Stimulated activated CD4-positive, alpha-beta T cell treated with anti-CD3 and anti-CD28 coated beads, TNF-alpha, amount 100 ng/mL, for 1 hour (primary cell): ENCODE data around the gene IGFL3.
"Not testable (repeated sequence)": the region's sequence is repeated elsewhere in the genome, so short reads cannot be mapped to it uniquely, and the experiment has no call there.

ENCODE experiments used
- DNase-seq, 3 donors: peaks; one replicate each; pipeline ENCODE4 v3.0.0-alpha.2; 2020; ENCODE audit warnings: low read depth in 3 of 3, low spot score in 1 of 3

Gene IGFL3

DNA sequence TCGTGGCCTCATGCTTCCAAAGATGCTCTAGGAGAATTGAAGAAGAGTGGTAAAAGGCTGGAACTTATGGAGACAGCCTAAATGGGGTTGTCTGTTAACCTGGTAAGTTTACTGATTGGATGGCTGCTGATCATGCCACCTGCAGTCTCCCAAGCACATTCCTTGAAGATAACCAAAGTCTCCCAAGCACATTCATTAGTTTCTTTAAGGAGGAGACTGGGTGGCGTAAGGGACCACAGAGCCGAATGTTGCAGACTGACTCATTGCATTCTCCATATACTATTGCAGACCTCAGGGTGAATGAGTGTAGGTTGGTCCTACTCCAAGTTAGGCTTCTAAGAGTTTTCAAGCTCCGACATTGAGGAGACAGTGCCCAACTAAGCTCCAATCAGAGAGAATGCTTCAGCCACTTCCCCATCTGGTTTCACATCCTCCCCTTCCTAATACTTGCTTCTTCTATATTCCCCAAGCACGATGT lies at the start of gene IGFL3:
IGFL3 (minus strand) TSS at position 51 of the 478 bp plus-strand sequence; CDS start at position 12, 39 bp downstream.
- no peak for DNase-seq

DNA sequence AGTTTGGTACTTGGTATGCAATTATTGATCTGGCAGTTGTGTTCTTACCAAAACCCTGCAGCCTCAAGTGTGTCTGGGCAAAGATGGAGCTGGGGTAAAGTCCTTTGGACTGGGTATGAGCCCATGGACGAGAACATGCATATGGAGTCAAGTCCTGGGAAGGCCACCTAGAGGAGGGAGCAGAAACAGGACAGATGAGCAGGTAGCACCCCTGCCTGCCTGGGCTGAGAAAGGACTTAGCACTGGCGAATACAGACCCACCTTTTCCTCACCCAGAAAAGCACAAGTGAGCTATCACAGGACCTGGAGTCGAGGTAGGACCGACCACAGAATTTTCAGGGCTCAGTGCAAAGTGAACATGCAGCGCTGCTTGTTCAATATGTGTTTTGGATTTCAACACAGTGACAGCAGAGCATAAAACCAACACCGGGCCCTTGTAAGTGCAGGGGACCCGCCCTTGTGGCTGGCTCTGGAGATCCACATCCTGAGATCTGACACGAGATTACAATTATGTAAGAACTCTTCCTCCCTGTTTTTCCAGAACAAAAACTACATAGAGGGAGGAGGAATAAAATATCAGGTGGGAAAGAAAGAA lies 49.5 kb upstream of the IGFL3 start:
- no peak for DNase-seq

DNA sequence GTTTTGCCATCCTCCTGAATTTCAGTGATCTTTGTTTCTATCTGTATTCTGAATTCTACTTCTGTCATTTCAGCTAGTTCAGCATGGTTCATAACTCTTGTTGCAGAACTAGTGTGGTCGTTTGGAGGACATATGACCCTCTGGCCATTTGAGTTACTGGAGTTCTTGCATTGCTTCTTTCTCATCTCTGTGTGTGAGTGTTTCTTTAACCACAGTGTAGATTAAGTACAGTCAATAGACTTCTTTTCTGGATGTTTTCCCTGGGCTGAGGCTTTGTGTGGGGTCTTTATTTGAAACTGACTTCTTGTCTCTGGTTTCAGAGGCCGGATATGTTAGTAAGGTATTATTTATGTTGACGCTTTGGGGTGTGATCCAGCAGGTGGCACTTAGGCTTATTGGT lies 38.2 kb upstream of the IGFL3 start:
- no peak for DNase-seq

DNA sequence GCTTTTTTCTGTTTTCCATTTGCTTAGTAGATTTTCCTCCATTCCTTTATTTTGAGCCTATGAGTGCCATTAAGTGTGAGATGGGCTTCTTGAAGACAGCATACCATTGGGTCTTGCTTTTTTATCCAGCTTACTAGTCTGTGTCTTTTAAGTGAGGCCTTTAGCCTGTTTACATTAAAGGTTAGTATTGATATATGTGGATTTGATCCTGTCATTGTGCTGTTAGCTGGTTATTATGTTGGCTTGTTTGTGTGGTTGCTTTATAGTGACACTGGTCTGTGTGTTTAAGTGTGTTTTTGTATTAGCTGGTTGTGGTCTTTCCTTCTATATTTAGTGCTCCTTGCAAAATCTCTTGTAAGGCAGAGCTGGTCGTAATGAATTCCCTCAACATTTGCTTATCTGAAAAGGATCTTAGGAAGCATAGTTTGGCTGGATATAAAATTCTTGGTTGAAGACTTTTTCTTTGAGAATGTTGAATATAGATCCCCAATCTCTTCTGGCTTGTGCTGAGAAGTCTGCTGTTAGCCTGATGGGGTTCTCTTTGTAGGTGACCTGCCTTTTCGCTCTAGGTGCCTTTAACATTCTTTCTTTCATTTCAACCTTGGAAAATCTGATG lies 37.3 kb upstream of the IGFL3 start:
- DNase-seq, result not testable (repeated sequence)

DNA sequence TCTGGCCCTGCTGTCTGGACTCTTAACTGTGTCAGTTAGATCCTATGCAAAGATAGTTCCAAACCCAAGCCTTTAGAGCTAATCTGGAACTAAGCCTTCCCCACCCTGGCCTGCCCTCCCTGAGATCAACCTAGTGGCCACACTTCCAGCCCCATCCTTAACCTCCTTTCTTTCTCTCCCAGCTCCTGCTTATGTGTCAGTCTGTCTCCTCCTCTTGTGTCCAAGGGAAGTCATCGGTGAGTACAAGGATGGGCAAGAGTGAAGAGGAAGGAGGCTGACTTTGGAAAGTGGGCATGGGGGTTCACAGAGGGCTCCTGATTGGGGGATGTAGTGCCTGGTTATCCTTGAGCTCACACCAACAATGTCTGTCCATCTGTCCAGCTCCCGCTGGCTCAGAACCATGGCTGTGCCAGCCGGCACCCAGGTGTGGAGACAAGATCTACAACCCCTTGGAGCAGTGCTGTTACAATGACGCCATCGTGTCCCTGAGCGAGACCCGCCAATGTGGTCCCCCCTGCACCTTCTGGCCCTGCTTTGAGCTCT lies 35.8 kb upstream of the IGFL3 start:
- no peak for DNase-seq

DNA sequence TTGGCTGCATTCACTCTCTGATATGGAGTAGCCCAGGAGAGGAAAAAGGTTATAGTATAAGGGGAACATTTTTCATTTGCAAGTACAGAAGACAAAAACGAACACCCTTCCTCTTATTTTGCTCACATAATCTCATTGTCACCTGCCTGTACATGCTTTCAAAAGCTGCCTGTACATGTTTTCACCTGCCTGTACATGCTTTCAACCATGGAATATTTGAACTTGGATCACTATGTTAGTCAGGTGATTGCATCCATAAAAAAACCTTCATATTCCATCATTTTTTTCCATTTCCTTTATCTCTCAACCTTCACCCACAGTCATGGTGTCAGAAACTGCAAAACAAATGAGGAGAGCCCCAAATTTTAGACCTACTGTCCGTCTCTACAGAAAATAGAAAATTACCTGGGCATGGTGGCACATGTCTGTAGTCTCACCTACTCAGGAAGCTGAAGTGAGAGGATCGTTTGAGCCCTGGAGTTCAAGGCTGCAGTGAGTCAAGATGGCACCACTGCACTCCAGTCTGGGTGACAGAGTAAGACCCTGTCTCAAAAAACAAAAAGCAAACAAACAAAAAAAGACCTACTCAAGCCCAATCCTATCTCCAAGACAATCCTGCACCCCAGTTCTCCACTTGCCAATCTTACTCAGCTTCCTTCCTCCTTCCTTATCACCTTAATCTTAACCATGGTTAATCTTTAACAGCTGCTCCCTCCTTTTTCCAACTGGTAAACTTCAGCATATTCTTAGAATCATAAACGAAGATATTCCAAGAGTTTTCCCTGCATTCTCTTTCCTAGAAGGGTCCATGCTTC lies 35.1 kb upstream of the IGFL3 start:
- DNase-seq, result no peak

DNA sequence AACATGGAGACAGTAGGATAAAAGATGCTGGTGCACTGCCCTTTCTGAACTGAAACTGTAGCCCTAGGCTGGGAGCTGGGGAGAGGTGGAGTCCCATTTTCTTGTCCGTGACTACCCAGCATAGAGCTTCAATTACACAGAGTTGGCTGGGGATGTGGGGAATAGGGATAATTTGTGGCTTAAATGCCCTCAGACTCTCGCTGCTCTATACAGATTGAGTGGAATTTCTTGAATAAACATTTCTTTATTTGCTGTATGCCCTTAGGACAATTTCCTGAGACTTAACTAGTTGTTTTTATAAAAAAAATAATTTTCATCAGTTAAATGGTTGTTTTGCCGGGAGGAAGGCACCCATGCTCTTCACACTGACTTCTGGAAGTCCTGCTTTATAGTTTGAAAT lies 30.7 kb upstream of the IGFL3 start:
- no peak for DNase-seq

DNA sequence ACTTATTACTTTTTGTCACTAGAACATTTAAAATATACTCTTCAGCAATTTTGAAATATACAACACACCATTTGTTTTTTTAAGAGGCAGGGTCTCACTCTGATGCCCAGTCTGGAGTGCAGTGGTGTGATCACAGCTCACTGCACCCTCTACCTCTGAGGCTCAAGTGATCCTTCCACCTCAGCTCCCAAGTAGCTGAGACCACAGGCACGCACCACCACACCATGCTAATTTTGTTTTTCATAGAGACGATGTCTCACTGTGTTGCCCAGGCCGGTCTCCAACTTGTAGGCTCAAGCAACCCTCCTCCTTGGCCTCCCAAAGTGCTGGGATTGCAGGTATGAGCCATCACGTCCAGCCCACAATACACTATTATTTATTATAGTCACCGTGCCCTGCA lies 26.1 kb upstream of the IGFL3 start:
- DNase-seq, result no peak

DNA sequence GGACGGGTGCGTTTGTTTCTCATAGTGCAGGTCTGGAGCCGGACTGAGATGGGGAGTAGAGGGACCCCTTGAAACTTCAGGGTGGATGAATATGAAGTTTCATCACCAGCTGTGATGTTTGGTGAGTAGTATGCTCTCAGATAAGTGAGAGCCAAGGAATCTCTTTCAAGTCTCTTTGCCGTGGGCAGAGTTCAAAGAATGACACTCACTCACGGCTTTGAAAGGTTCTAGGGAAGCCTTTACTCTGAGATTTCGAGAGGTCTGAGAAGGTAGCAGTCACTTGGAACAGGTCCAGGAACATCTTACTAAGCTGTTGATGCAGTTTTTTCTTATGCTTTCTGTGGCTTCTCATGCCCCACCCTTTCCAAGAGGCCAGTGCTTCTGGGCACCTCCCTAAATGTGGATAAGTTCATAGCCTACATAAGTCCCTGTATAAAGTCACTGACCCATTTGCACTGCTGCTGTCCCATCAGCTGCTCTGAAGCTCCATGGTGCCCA lies 23.4 kb upstream of the IGFL3 start, which contains the start of gene IGFL2:
IGFL2 (plus strand) TSS at position 448 of the 498 bp plus-strand sequence; CDS start at position 489, 41 bp downstream.
- no peak for DNase-seq

DNA sequence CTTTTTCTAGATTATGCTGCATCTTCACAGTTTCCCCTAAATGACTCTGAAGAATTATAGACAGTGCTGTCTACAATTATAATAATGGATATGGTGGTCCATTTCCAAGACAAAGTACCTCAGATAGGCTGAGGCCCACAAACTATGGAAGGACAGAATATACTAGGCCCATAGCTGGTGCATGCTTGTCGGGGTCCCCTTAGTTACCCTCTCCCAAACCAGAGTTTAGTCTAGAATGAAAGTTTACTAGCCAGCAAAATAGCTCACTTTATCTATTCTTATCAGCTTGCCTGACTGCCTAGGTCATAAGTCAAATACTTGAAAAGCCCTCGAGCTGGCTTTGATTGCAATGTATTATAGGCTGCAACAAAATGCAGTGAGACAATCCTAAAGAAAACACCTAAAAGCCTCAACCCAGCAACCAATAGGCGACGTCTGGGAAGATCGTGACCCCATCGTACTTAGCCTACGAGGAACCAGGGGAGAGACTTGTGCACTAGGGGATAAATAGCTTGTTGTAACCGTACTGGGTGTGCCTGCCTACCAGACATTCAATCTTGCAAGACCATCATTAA lies 22.8 kb upstream of the IGFL3 start:
- no peak for DNase-seq

DNA sequence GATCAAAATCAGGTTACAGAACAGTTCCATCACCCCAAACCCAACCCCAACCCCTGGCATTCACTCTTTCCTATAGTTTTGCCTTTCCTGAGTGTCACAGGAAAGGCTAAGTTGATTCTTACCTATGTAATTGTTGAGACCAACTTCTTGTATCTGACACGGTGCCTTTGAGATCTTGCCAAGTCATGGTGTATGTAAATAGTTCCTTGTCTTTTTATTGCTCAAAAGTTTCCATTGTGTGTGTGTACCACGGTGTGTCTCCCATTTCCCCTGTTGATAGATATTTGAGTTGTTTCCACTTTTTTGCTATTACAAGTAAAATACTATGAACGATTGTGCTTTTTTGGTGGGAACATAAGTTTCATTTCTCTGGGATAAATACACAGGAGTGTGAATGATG lies 20.3 kb upstream of the IGFL3 start:
- no peak for DNase-seq

DNA sequence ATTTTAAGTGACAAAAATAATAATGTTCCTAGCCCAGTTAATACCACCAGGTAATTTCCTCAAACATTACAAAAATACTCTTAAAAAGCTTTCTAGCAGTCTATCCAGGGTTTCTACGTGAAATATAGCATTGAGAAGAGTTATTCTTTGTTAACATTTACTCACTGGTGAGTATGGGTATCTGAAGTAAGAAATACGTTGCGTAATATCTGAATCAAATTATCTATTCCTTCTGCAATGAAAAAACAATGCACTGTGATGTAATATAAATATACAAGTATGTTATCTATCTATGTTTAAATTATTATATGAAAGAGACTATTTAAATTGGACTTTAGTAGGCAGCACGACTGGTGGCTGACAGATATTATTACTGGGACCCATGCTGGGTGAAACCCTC lies 17.8 kb upstream of the IGFL3 start:
- DNase-seq, result no peak

DNA sequence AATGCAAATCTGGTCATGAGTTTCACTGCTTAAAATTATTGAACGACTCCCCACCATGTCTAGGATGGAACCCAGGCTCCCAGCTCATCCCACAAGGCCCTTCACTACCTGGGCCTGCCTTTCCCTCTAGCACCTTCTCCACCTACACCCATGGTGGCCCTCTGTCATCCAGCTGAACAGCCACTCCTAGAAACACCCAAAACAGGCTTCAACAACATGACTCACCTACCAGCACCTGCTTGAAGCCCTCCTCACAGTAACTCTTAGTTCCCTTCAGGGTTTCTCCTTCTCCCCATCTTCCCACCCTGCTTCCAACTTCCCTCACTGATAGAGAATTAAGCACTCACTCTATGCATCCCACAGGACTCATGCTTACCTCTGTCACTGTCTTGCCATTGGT lies 16.9 kb upstream of the IGFL3 start:
- no peak for DNase-seq

DNA sequence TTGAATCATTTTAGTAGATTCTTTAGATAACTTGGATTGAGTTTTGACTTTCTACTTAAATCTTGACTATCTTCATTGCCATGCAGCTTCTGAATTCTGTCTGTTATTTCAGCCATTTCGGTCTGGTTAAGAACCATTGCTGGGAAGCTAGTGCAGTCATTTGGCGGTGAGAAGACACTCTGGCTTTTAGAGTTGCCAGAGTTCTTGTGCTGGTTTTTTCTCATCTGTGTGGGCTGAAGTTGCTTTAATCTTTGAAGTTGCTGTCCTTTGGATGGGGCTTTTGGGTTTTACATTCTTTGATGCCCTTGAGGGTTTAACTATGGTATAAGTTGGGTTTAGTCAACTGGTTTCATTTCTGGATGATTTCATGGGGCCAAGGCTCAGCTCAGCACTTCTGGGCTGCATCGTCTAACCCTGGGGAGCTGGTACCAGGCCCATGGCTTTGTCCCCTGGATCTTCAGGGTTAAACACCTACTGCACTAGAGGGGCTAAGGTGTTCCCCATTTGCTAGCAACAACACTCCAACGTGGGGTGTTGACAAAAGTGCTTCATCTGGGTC lies 13.5 kb upstream of the IGFL3 start:
- DNase-seq, result no peak

DNA sequence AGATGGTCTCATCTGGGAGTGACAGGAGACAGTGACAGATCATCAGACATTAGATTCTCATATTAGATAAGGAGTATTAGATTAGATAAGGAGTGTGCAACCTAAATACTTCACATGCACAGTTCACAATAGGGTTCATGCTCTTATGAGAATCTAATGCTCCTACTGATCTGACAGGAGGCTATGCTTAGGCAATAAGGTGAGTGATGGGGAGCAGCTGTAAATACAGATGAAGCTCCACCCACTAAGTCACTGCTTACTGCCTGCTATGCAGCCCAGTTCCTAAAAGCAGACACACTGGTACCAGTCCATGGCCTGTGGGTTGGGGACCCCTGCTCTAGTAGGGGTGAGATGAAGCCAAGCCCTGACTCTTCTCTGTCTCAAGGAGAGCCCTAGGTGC lies 10.0 kb upstream of the IGFL3 start:
- no peak for DNase-seq

DNA sequence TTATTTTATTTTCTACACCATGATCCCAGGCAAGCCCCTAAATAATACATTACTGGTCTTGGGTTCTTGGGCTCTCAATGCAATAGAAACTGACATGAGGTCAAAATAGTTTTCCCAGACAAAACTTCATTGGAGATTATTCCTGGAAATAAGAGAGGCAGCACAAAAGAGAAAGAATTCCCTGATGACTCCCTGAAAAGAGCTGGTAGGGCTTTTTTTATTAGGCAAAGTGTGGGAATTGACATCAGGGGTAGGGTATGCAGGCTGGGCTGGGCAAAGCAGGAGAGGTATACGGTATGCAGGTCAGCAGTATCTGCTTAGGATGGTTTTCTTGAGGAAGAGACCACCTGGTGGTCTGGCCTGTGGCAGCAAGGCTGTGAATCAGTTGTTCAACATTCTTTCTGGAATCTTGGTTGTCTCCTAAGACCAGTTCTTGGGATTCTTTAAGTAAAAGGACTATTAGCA lies 9.3 kb upstream of the IGFL3 start:
- no peak for DNase-seq

DNA sequence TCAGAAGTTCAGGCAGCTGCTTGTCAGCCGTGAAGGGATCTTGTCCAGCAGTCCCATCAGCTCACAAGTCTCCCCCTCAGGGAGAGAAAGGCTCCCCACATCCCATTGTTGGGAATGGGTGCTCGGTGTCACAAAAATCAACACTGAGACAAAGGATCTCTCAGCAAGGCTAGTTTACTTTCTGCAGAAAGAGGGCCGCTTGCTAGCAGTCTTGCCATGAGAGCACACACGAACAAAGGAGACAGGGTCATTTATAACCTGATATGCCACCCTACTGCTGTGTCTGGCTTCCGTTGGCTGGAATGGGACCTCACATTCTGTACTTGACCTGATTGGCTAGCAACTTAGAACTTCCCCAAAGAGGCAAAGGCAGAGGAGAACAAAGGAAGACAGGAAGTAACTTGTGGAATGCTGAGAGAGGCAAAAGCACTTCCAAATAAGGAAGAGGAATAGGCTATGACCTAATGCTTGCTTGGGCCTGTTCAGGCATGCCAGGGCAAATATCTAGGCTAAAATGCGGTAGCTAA lies 8.7 kb upstream of the IGFL3 start:
- DNase-seq, result no peak

DNA sequence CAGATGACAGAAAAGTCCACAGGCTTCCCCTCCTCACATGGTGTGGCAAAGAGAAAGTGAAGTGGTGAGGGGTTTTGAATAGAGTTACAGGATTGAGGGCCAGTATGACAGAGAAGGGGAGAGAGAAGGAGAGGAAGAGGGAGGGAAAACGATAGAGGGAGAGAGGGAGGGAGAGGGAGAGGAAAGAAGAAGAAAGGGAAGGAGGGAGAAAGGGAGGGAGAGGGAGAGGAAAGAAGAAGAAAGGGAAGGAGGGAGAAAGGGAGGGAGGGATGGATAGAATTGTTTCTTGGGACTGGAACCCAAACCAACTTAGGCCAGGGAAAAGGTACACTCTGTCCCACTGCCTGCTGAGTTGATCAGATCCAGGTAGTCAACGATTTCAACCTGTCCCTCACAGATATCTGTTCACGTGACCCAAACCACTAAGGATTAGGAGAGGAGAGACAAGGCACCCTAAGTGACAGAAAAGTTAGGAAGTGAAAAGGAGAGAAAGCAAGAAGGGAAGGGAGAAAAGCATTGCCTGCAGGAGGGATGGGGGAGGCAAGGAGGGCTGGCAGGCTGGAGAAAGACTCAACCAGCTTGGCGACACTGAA lies 8.1 kb upstream of the IGFL3 start:
- DNase-seq, result no peak

DNA sequence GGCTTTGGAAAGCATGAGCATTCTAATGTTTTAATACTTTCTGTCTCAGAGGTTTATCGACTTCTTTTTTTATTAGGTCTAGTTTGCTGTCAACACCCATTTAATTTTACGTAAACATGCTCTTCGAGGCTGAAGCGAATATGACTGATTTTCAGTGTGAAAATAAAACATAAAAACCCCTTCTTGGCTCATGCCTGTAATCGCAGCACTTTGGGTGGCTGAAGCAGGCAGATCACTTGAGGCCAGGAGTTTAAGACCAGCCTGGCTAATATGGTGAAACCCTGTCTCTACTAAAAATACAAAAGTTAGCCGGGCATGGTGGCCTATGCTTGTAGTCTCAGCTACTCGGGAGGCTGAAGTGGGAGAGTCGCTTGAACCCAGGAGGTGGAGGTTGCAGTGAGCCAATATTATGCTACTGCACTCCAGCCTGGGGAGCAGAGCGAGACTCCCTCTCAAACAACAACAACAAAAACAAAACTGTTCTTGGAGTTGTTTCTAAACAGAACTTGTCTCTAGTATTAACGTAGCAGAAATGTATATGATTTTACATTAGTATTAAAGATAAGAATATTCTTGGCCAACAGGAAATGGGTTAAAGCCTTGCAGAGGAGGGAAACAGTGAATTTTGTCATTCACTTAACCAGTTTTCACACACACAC lies 7.1 kb upstream of the IGFL3 start:
- DNase-seq, result no peak

DNA sequence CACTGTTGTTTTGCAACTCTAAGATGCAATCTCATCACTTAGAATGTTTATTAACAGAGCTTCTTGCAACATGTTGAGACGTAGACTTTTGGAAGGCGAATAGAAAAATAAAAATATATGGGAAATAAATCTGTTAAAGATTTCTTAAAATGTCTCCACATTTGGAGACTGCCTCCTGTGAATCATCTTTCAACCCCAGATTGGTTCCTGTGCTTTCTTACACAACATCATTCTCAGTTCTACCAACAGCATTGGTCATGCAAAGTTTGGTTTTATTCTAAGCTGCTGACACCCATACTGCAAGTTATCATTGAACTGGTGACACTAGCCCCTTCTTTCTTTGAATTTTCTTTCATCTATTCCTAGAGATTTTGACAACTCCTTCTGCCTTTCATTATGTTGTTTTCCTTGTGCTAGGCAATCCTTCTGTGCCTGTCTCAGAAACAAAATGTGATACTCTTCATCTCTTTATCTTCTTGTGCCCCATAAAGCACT lies 1.6 kb upstream of the IGFL3 start:
- no peak for DNase-seq
